DOHH2 (cell line): Measurements from ENCODE around the gene NRROS.

Source experiments
- H3F3A ChIP-seq: fragments of 200-600 bp; sonication (generic), shearing (Covaris generic); 2 replicates; pipeline ENCODE4 v1.6.0; 2016; ENCODE audit warnings: antibody characterized with exemption, mild to moderate bottlenecking; ENCODE audit not compliant: control insufficient read depth, insufficient read depth
- H3K27ac ChIP-seq: fragments of 200-600 bp; sonication (generic); 2 replicates; pipeline ENCODE4 v1.5.1; 2014; ENCODE audit warnings: low read depth, mild to moderate bottlenecking, low read length, moderate library complexity
- H3K27me3 ChIP-seq: fragments of 200-600 bp; sonication (generic); 2 replicates; pipeline ENCODE4 v1.6.1; 2014; ENCODE audit warnings: mild to moderate bottlenecking, low read length, mixed read lengths; ENCODE audit not compliant: control insufficient read depth
- H3K36me3 ChIP-seq: fragments of 200-600 bp; sonication (generic); 2 replicates; pipeline ENCODE4 v1.6.1; 2014; ENCODE audit warnings: mild to moderate bottlenecking, low read length, moderate library complexity, mixed read lengths; ENCODE audit not compliant: control insufficient read depth
- H3K4me1 ChIP-seq: fragments of 200-600 bp; sonication (generic); 2 replicates; pipeline ENCODE4 v1.6.1; 2014; ENCODE audit warnings: mild to moderate bottlenecking, low read length, mixed read lengths; ENCODE audit not compliant: control insufficient read depth
- H3K4me2 ChIP-seq: fragments of 200-600 bp; sonication (generic); 2 replicates; pipeline ENCODE4 v1.6.0; 2014; ENCODE audit warnings: mild to moderate bottlenecking, low read length, moderate library complexity
- H3K4me3 ChIP-seq: fragments of 200-600 bp; sonication (generic); 2 replicates; pipeline ENCODE4 v1.5.1; 2014; ENCODE audit warnings: mild to moderate bottlenecking, low read length, mixed read lengths
- H3K79me2 ChIP-seq: fragments of 200-600 bp; sonication (generic); 2 replicates; pipeline ENCODE4 v1.6.1; 2014; ENCODE audit warnings: mild to moderate bottlenecking, low read length, mixed read lengths; ENCODE audit not compliant: control insufficient read depth
- H3K9me2 ChIP-seq: fragments of 200-600 bp; sonication (generic); replicated peaks from 2 replicates; pipeline ENCODE4 v1.6.1; 2014; ENCODE audit warnings: mild to moderate bottlenecking, low read length, mixed read lengths; ENCODE audit not compliant: control insufficient read depth
- H3K9me3 ChIP-seq: fragments of 200-600 bp; sonication (generic); 2 replicates; pipeline ENCODE4 v1.6.1; 2014; ENCODE audit warnings: antibody characterized with exemption, low read length, mixed read lengths; ENCODE audit not compliant: control insufficient read depth, insufficient read depth
- H4K20me1 ChIP-seq: fragments of 200-600 bp; sonication (generic); 2 replicates; pipeline ENCODE4 v1.6.0; 2014; ENCODE audit warnings: low read depth, mild to moderate bottlenecking, antibody characterized with exemption, low read length, moderate library complexity; ENCODE audit not compliant: control insufficient read depth, insufficient read depth
- EZH2phosphoT487 ChIP-seq: fragments of 200-600 bp; sonication (generic); IDR thresholded peaks from 2 replicates; pipeline ENCODE4 v1.6.1; 2017; ENCODE audit warnings: borderline replicate concordance, mild to moderate bottlenecking, antibody characterized with exemption, low read length, moderate library complexity, mixed read lengths
- TF ChIP-seq, protein P1 (sequence below): fragments of 200-600 bp; sonication (generic); IDR thresholded peaks from one replicate; pipeline ENCODE4 v1.5.1; 2014; ENCODE audit warnings: antibody characterized with exemption, mild to moderate bottlenecking, low read depth, low read length; ENCODE audit not compliant: poor library complexity, severe bottlenecking

The NRROS gene

DNA sequence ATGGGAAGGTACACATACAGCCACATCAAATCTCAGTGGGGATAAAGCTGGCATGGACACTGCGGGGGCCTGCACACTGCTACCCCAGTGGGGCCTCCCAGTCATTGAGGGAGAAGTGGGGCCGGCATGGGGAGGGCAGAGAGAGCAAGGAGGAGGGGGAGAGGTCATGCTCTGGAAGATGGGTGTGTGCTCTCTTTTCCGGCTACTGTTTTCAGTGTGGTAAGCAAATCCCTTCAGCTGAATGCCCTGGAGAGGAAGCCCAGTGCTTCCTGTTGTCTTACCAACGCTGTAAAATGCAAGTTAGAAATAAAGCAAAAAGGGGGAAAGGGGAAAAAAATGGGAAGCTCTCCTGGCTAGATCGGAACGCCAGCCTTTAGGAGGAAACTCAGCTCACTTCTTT is 30.8 kb downstream of the NRROS start:
- H3K9me3 ChIP-seq = no peaks in the 10 kb centered on the region
- H3F3A ChIP-seq = no peaks in the 10 kb centered on the region
- H3K9me2 ChIP-seq = no peaks in the 10 kb centered on the region
- H3K4me3 ChIP-seq = no peak overlapping the region
- H3K36me3 ChIP-seq = no peaks in the 10 kb centered on the region
- peaks cover 5% of the 10 kb centered on the region for H3K4me1 ChIP-seq
- no peak overlapping the region for H3K27ac ChIP-seq
- no peak overlapping the region for H3K4me2 ChIP-seq
- H3K27me3 ChIP-seq = peaks cover 9% of the 10 kb centered on the region
- H3K79me2 ChIP-seq = no peaks in the 10 kb centered on the region
- TF ChIP-seq, protein P1, sequence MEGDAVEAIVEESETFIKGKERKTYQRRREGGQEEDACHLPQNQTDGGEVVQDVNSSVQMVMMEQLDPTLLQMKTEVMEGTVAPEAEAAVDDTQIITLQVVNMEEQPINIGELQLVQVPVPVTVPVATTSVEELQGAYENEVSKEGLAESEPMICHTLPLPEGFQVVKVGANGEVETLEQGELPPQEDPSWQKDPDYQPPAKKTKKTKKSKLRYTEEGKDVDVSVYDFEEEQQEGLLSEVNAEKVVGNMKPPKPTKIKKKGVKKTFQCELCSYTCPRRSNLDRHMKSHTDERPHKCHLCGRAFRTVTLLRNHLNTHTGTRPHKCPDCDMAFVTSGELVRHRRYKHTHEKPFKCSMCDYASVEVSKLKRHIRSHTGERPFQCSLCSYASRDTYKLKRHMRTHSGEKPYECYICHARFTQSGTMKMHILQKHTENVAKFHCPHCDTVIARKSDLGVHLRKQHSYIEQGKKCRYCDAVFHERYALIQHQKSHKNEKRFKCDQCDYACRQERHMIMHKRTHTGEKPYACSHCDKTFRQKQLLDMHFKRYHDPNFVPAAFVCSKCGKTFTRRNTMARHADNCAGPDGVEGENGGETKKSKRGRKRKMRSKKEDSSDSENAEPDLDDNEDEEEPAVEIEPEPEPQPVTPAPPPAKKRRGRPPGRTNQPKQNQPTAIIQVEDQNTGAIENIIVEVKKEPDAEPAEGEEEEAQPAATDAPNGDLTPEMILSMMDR = no peak
- no peak for TF ChIP-seq EZH2phosphoT487
- no peaks in the 10 kb centered on the region for H4K20me1 ChIP-seq

DNA sequence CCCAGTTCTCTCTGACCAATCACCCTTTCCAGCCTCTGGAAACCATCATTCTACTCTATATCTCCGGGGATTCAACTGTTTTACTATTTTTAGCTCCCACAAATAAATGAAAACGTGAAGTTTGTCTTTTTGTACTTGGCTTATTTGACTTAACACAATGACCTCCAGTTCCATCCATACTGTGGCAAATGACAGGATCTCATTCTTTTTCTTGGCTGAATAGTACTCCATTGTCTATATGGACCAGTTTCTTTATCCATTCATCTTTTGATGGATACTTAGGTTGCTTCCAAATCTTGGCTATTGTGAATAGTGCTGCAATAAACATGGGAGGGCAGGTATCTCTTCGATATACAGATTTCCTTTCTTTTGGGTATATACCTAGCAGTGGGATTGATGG is 34.1 kb downstream of the NRROS start:
- no peaks in the 10 kb centered on the region for H4K20me1 ChIP-seq
- no peaks in the 10 kb centered on the region for H3K79me2 ChIP-seq
- H3K27me3 ChIP-seq = peaks cover 21% of the 10 kb centered on the region
- no peaks in the 10 kb centered on the region for H3K36me3 ChIP-seq
- TF ChIP-seq, protein P1 = no peak
- TF ChIP-seq EZH2phosphoT487 = no peak
- no peaks in the 10 kb centered on the region for H3K9me3 ChIP-seq
- H3K4me3 ChIP-seq = no peak overlapping the region
- no peaks in the 10 kb centered on the region for H3F3A ChIP-seq
- H3K9me2 ChIP-seq = no peaks in the 10 kb centered on the region
- H3K27ac ChIP-seq = no peak overlapping the region
- H3K4me2 ChIP-seq = no peak overlapping the region
- H3K4me1 ChIP-seq = peaks cover 5% of the 10 kb centered on the region

DNA sequence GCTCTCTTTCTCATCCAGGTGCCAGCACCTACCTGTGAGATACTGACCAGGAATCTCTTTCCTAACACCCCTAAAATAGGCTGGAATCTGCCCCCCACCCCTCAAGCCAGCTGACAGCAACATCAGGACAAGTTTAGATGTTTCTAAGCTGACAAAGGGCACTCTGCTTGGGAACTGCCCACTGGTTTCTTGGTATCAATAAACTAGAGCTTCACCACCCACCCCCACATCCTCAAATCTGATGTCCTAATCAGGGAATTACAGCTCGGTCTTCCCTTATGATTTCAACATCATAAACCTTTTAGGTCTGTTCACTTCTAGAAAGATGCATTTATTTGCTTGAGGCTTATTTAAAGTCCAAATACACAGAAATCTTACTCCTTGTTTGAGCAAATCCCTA is 37.9 kb downstream of the NRROS start:
- Histone ChIP-seq H3K9me3 (no peaks in the 10 kb centered on the region), H3F3A (no peaks in the 10 kb centered on the region), H3K4me1 (no peaks in the 10 kb centered on the region), H3K4me2 (no peak overlapping the region), H3K36me3 (no peaks in the 10 kb centered on the region), H4K20me1 (no peaks in the 10 kb centered on the region), H3K9me2 (no peaks in the 10 kb centered on the region), H3K27me3 (peaks cover 19% of the 10 kb centered on the region), H3K27ac (no peak overlapping the region), H3K4me3 (no peak overlapping the region), H3K79me2 (no peaks in the 10 kb centered on the region)
- TF ChIP-seq EZH2phosphoT487 = no peak
- TF ChIP-seq, protein P1 = no peak

DNA sequence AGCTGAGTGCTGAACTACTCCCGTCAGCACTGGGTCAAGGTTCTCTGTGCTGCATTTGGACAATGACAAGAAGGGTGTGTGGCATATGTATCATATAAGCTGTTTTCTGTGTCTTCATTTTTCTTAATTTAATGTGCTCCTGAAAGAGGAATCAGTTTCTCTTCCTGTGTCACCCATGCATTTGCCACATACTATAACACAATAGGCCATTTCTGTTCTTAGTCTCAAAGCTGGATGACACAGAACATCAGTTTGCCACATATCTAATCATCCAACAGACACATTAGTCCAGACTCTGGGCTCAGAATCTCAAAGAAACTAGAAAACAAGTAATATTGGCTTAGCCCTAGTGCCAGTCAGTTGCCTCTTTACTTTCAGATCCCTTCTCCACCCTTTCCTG is 38.4 kb downstream of the NRROS start:
- H3K27ac ChIP-seq = no peak overlapping the region
- TF ChIP-seq EZH2phosphoT487 = no peak
- TF ChIP-seq, protein P1 = no peak
- no peak overlapping the region for H3K4me3 ChIP-seq
- H3K27me3 ChIP-seq = peaks cover 19% of the 10 kb centered on the region
- H3F3A ChIP-seq = no peaks in the 10 kb centered on the region
- no peaks in the 10 kb centered on the region for H4K20me1 ChIP-seq
- no peaks in the 10 kb centered on the region for H3K9me2 ChIP-seq
- H3K4me1 ChIP-seq = no peaks in the 10 kb centered on the region
- no peaks in the 10 kb centered on the region for H3K79me2 ChIP-seq
- no peak overlapping the region for H3K4me2 ChIP-seq
- H3K36me3 ChIP-seq = no peaks in the 10 kb centered on the region
- no peaks in the 10 kb centered on the region for H3K9me3 ChIP-seq
